HL-60 (cell line): ENCODE measurements around the gene LUZP4.

ENCODE experiments used
- DNase-seq, 2 experiments: peaks; one replicate each; pipeline ENCODE4 v3.0.0-alpha.2; 2010 to 2020; ENCODE audit warnings: low read depth in 1 of 2, low spot score in 1 of 2
- H3K27ac ChIP-seq: fragments of 250-450 bp; sonication (Bioruptor Pico); replicated peaks from 2 replicates; pipeline ENCODE4 v1.5.1; 2020; ENCODE audit warnings: mild to moderate bottlenecking, moderate library complexity
- H3K27me3 ChIP-seq: fragments of 250-450 bp; sonication (Bioruptor Pico); 2 replicates; pipeline ENCODE4 v1.5.1; 2021; ENCODE audit warnings: mild to moderate bottlenecking, moderate library complexity; ENCODE audit not compliant: insufficient read depth, poor library complexity, severe bottlenecking
- H3K4me3 ChIP-seq: replicated peaks from 2 replicates; pipeline ENCODE4 v1.5.1; 2011; ENCODE audit warnings: mild to moderate bottlenecking, control low read depth, low read length; ENCODE audit not compliant: insufficient read depth
- CTCF ChIP-seq: IDR thresholded peaks from one replicate; pipeline ENCODE4 v1.5.1; 2011; ENCODE audit warnings: low read length, control low read depth, inconsistent platforms; ENCODE audit not compliant: insufficient read depth
- GABPA ChIP-seq: IDR thresholded peaks from 2 replicates; pipeline ENCODE4 v1.6.1; 2012; ENCODE audit warnings: low read depth
- POLR2AphosphoS5 ChIP-seq: IDR thresholded peaks from 2 replicates; pipeline ENCODE4 v1.6.1; 2012; ENCODE audit warnings: low read depth
- REST ChIP-seq: IDR thresholded peaks from 2 replicates; pipeline ENCODE4 v1.6.1; 2012; ENCODE audit warnings: low read depth; ENCODE audit not compliant: insufficient replicate concordance
- SPI1 ChIP-seq: IDR thresholded peaks from 2 replicates; pipeline ENCODE4 v1.6.1; 2012; ENCODE audit warnings: low read depth, mild to moderate bottlenecking, borderline replicate concordance

Gene LUZP4

GRCh38 chrX:115350711-115351381 lies 61.3 kb downstream of the LUZP4 start:
- Histone ChIP-seq H3K4me3 (no peak overlapping the region), H3K27ac (no peak overlapping the region), H3K27me3 (no peaks in the 10 kb centered on the region)
- DNase-seq = no peak
- no peak for TF ChIP-seq POLR2AphosphoS5
- TF ChIP-seq GABPA = no peak
- no peak for TF ChIP-seq SPI1
- TF ChIP-seq REST = no peak
- no peak for TF ChIP-seq CTCF

- TF ChIP-seq SPI1 = no peak
- TF ChIP-seq CTCF = no peak
- no peak for DNase-seq
- no peak overlapping the region for H3K27ac ChIP-seq
- H3K4me3 ChIP-seq = no peak overlapping the region
- H3K27me3 ChIP-seq = no peaks in the 10 kb centered on the region
Measured at GRCh38 chrX:115356369-115356768, 66.9 kb downstream of the LUZP4 start.
